ENCODE measurements around the gene HPSE.

HPSE gene

DNA sequence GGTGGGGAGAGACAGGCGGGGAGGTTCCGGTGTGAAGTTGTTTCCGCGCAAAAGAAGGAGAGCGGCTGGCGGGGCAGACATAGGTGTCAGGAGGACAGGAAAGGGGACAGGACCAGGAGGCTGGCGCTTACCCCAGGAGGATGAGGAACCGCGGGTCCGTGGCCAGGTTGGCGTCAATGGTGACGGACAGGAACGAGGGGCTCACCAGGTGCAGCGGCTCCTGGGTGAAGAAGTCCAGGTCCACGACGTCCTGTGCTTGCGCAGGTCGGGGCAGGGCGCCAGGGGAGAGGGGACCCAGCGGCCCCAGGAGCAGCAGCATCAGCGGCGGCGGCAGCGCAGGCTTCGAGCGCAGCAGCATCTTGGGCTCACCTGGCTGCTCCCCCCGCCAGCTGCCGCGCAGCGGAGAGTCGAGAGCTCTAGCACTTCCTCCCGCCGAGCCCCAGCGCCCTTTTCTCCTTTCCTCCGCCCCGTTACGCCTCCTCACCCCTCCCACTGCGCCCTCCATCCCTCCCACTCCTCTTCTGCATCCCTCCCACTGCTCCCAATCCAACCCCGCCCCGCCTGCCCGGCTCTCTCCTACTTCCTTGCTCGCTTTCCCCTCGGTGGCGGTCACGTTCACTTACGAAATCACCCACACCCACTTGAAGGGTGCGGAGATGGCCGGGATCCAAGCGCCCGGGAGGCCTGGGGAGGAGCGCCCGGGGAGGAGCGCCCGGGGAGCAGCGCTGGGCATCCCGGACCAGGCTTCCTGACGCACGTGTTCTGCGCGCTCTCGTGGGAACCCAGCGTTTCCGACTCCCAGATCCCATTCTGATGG is at the start of gene HPSE:
TSS of gene HPSE (minus strand) at position 424 of the 817 bp plus-strand sequence. CDS start at position 358, 66 bp downstream.
- DNase-seq, result no peak

DNA sequence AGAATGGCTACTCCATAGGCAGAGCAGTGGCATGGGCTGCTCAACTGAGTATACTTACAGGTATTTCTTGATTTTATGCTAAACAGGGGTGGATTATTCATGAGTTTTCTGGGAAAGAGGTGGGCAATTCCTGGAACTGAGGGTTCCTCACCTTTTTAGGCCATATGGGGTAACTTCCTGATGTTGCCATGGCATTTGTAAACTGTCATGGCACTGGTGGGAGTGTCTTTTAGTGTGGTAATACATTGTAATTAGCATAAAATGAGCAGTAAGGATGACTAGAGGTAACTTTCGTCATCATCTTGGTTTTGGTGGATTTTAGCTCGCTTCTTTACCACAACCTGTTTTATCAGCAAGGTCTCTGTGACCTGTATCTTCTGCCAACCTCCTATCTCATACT is 48.2 kb upstream of the HPSE start:
- no peak for DNase-seq

DNA sequence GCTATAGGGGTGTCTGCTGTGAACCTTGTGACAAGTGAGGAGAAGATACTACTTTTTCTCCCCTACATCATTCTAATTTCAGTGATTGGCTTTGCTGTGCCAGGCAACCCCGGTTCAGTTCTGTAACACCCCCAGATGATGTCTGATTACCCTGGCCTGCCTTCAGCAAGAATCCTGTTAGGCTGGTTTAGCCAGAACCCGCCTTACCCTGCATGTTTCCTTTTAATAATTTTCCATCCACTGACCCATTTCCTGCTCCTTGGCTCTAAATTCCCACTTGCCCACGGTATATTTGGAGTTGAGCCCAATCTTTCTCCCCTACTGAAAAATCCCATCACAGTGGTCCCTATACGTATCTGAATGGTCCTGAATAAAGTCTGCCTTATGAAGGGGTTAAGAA is 46.5 kb upstream of the HPSE start:
- no peak for DNase-seq

DNA sequence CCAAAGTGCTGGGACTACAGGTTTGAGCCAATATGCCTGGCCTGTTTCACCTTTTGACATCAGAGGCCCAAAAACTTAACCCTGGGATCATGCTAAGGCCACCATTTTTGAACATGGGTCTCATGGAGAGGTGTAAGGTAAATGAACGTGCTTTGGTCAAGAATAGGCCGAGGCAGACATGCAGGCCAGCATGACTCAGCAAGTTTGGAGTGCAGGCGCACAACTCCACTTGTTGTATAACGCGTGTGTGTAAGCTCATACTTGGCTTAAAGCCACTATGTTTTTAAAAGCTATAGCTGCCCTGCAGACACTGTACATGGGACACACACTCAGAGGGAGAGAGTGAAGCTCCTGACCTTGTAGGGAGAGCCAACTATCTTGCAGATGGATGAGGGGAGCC is 43.8 kb upstream of the HPSE start:
- no peak for DNase-seq

DNA sequence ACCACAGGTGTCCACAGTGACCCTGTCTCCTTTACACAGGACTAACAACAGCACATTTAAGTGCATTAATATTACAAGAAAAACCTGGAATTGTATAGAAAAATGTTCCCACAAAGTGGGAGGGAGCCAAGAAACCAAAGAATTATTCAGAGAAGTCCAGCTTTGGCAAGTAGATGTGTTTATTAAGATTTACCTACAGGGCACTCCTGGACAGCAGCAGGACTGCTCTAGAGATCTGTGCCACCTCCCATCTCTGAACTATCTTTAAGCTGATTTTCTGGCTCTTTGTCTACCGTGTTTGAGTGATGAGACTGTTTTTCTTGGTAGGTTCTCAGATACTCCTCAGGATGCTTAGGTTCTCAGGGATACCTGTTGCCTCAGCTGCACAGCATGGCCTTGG is 38.3 kb upstream of the HPSE start:
- DNase-seq, result no peak

DNA sequence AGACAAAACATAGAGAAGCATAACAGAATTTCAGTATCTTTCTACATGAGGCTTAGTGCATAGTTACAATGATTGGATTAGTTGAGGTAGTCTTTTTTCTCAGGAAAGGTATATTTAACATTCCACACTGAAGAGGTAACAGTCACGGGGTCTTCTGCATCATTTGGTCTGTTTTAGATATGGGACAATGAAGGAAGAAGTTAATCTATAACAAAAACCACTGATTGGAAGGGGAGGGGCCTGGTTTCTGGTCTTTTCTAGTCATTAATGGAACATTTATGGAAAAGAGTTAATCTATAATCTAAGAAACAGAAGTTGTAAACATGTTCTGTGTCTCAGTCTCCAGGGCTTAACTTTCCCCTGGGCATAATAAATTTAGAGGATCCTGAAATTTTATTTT is 37.3 kb upstream of the HPSE start:
- no peak for DNase-seq

DNA sequence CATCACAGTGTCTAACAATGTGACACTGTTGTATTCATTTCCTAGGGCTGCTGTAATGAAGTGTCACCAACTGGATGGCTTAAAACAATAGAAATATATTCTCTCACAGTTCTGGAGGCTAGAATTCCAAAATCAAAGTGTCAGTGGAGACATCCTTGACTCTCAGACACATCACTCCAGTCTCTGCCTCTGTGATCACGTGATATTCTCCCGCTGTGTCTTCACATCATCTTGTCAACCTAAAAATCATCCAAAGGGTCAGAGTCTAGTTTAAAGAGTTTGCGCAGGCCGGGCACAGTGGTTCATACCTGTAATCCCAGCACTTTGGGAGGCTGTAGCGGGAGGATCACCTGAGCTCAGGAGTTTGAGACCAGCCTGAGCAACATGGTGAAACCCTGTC is 36.6 kb upstream of the HPSE start:
- DNase-seq, result no peak

DNA sequence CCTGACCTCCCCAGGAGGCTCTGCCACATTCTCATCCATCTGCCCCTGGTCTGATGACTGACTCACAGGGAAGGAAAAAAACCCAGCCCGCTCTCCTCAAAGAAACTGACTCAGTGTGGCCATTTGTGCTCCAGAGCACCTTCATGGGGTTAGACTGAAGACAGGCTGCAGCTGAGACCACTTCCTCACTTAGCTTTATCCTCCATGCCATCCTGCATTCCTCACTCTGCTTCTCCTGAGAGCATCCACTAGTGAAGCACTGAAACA is 35.9 kb upstream of the HPSE start:
- no peak for DNase-seq

DNA sequence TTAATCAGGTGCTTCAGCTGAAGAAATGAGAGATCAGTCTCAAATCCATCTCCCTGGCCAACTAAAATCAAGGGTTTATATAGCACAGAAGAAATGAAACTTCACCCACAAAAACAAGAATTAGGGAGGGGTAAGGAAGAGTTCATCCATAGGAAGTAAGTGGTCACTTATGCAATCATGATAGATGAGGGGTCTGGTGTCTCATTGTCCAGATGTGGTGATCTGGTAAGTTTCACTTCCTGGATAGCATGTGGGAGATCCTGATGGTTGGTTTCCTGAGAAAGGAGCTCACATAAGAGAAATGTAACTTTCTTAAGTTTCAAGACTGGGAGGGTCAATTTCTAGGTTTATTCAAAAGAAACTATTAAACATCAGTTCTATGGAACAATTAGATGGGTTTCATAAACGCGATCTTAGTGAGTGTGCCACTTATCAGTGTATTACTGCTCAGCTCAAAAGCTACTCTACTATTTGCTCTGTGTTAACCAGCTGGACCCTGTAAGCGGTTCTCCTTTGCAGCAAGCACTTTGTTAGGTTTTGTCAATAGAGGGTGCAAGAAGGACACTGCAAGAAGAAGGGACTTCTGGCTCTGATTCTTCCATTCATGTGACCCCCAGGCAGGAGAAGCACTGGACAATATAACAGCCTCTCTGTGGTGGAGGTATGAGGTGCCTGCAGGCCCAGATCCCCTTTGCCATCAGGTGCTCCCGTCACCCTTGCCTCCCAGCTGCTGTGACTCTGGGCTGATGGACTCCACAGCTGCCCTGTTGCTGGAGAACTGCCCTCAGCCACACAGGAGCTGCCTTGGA is 35.4 kb upstream of the HPSE start:
- DNase-seq, result no peak

DNA sequence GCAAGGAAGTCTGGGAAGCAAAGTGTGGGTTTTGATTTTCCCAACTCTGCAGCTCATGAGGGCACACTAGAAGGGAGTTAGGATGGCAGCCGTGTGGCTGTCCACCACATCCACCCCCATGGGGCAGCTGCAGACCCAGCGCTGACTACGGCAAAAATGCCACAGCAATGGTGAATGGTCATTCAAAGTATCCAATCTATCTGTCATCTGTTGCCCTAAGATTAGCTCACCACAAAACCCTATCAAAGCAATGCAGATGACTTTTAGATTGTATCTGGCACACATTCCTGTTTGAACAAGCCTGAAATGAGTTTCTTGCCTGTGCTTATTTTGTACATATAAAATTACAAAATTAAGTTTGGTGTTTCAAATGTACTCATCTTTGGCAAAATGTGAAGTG is 29.7 kb upstream of the HPSE start:
- no peak for DNase-seq

DNA sequence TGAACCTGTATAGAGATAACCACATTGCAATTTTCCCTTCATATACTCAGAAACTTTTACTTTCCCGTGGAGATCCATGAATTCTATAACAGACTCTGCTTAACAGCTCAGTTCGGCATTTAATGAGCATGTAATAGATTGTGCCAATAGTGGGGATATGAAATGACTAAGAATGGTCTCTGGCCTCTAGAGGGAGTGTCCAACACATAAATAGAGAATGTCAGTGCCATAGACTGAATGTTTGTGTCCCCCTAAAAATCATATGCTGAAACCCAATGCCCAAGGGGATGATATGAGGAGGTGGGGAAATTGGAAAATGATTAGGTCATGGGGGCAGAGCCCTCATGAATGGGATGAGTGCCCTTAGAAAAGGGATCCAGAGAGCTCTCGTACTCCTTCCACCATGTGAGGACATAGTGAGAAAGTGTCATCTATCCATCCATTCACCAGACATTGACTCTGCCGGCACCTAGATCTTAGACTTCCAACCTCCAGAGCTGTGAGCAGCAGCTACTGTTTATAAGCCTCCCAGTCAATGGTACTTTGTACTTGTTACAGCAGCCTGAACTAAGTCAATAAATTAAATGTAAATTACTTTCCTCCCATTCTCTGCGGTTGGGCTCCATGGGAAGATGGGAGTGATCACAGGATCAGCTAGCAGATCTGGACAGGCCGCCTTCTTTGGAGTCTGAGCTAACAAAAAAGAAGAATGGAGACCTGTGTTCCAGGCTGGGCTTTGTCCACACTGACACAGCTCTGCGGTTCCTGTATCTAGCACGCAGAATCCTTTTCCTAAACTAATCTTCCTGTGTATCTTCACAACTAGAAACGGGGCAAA is 28.1 kb upstream of the HPSE start:
- no peak for DNase-seq

DNA sequence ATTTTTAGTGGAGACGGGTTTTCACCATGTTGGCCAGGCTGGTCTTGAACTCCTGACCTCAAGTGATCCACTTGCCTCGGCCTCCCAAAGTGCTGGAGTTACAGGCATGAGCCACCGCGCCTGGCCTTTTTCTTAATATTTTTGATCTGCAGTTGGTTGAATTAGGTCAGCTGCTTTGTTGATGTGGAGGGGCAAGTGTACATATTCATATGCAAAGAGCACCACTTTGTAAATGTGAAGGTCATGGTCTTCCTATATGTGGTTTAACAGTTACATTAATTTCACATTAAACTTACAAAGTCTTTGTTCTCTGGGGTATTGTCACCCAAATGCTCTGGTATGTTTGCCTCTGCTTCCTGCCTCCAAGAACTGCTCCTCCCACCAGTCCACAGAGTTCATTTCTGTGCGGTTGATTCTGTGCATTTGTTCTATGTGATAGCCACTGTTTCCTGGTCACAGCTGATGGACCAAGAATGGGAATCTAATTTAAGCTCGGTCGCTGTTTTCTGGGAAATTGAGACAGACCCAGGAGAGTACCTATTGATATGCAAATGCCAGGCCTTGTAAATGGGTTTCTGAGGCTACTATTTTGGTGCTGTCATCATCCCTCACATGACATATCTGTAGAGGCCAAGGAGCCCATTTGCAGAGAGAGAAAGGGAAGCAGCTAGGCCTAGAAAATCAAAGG is 26.9 kb upstream of the HPSE start:
- no peak for DNase-seq

DNA sequence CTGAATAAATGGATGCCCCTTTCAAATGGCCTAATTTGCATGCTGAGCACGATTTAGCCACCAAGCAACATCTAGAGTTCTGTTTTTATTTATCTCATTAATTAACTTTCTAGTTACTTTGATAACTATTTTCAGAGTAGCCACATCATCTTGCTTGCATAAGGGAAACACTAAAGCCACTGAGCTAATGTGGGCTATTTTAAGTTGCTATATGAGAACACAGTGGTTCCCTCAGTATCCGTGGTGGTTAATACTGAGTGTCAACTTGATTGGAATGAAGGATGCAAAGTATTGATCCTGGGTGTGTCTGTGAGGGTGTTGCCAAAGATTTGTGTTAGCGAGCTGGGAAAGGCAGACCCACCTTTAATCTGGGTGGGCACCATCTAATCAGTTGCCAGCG is 25.4 kb upstream of the HPSE start:
- no peak for DNase-seq

DNA sequence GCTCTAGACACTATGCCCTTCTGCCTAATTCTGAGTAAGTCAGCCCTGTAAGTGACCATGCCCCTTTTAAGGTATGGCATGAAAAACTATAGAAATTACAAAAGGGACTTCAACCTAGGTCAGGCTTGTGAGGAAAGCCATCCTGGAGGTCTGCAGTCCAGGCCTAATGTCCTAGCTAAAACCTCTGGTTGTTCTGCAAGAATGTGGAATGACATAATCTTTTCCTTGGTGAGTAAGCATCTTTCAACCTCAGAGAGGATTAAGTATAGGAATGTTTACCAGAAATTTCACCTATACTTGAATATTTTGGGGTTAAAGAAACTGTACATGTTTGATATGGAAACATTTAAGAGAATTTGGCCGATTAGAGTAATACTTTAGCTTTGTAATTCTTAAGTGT is 23.8 kb upstream of the HPSE start:
- no peak for DNase-seq

DNA sequence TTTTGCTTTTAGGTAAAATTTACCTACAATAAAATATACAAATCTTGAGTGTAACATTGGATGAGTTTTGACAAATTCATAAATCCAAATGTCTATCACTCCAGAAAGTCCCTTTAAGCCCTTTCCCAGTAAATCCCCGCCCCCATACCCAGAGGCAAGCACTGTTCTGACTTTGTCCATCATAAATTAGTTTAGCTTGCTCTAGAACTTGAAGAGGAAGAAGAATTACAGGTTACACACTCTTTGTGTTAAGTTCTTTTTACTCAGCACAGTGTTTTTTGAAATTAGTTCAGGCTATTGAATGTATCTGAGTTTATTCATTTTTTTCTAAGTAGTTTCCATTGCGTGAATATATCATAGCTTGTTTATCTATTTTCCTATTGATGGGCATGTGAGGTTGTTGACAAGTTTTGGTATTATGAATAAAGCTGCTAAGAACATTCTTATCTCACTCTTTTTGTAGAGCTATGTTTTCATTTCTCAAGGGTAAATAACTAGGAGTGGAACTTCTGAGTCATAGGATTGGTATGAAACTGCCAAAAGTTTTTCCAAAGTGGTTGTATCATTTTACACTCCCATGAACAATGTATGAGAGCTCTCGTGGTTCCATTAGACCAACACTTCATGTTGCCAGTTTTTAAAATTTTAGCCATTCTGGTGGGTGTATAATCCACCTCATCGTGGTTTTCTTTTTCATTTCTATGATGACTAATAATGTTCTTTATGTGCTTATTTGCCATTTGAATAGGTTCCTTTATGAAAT is 22.4 kb upstream of the HPSE start:
- no peak for DNase-seq

DNA sequence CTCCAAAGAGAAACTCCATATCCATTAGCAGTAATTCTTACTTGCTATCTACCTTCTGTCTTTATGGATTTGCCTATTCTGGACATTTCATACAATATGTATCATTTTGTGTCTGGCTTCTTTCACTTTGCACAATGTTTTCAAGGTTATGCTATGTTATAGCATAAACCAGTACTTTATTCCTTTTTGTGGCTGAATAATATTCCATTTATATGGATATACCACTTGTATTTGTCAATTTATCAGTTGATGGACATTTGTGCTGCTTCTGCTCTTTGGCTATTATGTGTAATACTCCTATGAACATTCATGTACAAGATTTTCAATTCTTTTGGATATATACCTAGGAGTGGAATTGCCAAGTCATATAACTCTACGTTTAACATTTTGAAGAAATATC is 18.9 kb upstream of the HPSE start:
- no peak for DNase-seq

DNA sequence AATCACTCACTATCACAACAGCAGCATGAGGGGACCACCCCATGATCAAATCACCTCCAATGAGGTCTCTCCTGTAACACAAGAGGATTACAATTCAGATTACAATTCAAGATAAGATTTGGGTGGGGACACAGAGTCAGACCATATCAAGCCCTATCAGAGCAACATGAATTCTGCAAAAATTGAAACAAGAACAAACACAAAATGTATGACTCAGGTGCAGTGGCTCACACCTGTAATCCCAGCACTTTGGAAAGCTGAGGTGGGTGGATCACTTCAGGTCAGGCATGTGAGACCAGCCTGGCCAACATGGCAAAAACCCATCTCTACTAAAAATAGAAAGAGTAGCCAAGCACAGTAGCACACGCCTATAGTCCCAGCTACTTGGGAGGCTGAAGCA is 13.4 kb upstream of the HPSE start:
- DNase-seq, result no peak

DNA sequence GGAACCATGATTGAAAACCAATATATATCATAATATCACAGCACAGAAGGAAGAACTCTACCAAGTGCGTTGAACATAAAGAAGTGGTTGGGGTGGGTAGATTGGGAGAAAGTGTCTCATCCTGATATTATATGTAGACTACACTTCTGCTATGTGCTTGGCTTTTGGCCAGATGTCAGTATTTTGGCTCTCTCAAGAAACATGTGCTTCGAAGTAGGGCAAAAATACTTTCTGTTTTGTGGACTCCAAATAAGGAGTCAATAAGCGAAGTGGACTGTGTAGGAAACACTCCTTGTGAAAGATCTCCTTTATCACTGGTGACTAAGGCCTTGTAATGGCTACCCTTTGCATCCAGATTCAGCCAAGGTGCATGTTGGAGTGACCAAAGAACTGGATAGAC is 7.8 kb upstream of the HPSE start:
- DNase-seq, result no peak

DNA sequence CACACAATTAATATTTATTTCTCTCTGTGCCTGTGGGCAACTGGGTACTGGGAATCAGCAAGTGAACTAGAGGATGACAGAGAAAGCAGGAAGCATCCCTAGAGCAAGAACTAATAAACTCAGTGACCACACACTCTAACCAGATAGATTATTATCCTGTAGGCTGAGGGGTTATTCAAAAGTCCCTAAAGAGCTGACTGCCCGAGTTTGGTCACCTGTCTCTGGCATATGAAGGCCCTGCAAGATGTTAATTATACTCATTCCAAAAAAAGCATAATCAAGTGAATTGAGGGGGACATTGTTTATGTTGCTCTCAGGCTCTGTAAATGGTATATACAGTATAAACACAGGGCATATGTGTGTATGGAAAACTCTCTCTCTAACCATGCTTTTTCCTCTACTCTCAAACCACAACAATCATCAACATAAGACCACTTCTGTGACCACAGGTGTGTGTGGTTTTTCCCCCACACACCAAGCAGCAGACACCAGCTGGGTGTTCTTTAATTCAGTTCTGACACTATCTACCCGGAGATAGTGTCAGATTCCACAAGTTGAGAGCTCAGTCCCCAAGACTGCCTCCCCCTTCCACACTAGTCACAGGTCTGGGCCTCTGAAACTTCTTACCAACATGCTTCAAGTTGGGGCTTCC is 6.2 kb upstream of the HPSE start:
- DNase-seq, result no peak

DNA sequence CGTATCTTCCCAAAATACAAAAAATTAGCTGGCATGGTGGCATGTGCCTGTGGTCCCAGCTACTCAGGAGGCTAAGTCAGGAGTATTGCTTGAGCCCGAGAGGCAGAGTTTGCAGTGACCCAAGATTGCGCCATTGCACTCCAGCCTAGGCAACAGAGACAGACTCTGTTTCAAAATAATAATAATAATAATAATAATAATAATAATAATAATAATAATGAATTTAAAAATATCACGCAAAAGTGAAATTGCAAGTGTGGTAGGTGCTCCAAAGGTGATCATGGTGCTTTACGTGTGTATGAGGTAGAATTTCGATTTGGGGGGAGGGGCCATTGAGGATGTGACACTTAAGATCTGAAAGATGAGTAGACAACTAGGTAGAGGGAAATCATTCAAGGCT is 4.9 kb upstream of the HPSE start:
- no peak for DNase-seq

DNA sequence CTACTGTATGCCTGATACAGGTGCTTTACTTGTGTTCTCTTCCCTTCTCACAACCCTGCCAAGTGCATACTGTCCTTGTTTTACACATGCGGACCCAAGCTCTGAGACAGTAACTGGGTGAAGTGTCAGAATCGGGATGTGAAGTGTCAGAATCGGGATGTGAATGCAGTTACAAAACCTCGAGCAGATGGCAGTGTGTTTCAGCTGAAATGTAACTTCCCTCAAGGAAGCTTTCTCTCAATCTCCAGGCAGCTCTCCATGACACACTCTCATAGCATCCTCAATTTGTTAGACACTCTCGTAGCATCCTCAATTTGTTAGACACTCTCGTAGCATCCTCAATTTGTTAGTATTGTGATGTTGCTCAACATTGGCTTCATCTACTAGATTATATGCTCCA is 1.1 kb upstream of the HPSE start:
- DNase-seq, result no peak

DNA sequence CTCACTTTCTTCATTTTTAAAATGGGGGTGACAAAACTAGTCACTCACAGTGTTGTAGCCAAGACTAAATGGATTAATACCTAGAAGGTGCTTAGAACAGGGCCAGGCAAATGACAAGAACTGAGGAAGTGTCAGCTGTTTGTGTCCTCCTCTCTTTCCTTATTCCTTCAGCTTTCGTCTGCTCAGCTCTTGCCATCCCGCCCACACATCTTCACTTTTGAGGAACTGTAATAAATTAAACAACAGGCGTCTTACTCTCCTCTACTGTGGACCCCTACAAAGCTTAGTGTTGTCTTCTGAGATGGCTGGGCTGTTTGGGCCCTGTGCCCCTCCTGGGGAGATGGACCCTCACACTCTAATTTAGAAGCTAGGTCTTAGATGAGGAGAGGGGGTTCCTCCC is 2.7 kb downstream of the HPSE start:
- no peak for DNase-seq

Measured in cerebellar nuclear complex (tissue), 1 donor.